ENCODE measurements around the gene ANKLE2.
"Not testable (repeated sequence)": the region's sequence is repeated elsewhere in the genome, so short reads cannot be mapped to it uniquely, and the experiment has no call there.

ANKLE2 gene

DNA sequence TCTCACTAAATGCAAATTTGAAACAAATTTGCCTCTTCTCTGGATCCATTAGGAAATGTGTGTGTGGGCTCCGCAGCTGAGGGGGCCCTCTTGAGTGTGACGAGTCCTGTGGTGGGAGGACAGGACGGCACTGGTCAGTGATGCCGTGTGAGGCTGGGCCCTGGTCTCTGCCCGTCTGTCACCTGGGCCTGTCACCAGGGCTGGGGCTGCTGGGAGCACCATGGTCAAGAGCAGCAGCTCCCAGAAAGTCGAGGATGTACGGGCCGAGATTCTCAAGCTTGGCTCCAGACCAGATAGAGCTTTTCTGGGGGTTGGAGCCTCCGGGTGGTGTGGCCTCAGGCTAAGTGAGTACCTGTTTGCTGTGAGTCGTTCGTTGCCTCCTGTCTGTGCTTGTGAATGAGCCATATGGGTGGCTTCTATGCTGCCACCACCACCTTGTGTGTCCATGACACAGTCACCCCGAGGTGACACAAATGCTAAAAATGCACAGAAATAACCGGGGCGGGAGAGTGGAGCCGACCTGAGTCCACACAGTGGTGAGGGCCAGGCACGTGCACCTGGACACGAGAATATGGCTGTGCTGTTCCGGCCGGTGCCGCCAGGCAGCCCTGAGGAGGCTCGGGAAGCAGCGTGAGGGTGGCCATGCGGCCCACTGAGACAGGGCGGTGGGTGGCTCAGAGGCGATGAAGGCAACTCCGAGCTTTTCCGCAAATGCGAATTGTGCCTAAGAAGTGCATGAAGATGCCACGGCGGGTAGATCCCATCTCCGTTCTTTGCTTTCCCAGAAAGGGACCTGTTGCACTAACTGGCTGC is 42.3 kb downstream of the ANKLE2 start:
- no peak for DNase-seq (ENCODE audit: low read depth in 2 of 2)

DNA sequence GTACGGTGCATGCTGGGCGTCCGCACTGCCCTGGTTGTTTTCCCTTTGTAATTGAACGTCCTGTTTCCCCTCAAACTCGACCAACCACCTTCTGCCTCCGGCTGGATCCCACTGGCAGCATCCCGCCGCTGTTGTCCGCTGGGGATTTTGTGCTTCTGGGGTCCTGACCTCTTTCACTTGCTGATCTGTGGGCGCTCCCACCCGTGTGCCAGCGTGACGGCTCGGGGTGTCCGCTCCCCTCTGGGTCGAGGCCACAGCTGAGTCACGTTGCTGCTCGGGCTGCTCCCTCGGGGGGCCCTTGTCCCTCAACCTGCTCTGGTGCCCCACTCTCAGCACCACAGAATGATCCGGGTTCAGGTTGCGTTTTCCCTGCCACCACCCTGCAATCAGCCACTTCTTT is 43.0 kb downstream of the ANKLE2 start:
- no peak for DNase-seq (ENCODE audit: low read depth in 2 of 2)

DNA sequence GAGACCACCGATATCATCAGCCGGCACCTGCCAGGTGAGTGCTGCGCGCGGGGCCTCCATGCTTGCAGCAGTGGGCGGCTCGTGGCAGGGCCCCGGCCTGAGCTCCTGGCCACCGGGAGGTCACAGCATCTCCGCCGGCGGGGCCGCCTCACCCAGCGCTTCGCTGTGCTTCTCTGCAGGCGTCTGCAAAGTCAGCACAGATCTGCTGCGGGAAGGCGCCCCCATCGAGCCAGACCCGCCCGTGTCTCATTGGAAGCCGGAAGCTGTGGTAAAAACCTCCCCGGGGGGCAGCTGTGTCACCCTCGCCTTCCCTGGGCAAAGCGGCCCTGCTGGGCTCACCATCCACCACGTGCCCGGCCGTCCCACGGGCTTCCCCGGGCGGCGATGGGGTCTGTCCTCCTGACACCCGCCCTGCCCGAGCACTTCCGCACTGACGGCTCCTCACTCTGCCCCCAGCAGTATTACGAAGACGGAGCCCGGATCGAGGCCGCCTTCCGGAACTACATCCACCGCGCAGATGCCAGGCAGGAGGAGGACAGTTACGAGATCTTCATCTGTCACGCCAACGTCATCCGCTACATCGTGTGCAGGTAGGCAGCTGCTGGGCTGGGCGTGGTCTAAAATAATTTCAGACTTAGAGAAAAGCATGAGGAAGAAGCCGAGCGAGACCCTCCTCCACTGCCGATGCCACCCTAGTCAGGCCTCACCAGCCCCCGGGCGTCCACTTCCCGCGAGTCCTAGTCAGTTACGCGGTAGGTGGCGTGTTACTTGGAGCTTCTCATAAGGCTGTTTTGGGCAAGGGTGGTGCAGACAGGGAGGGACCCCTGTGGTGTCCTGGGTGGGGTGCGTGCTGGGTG is 43.9 kb downstream of the ANKLE2 start:
- DNase-seq (ENCODE audit: low read depth in 2 of 2), result no peak

DNA sequence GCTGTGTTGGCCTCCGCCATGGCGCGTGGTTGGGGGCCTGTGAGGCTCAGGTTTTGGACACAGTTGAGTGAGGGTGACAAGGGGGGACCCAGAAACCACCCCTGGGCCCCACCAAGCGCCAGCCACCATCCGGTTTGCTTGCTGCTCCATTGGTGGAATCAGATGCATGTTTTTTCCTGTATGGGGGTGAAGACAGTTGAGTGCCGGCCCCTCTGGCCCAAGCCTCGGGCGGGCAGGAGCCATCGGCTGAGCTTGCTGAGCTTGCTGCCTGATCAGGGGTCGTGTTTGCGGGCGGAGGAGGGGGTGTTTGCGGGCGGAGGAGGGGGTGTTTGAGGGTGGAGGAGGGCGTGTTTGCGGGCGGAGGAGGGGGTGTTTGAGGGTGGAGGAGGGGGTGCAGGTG is 44.6 kb downstream of the ANKLE2 start:
- DNase-seq (ENCODE audit: low read depth in 2 of 2), result no peak

DNA sequence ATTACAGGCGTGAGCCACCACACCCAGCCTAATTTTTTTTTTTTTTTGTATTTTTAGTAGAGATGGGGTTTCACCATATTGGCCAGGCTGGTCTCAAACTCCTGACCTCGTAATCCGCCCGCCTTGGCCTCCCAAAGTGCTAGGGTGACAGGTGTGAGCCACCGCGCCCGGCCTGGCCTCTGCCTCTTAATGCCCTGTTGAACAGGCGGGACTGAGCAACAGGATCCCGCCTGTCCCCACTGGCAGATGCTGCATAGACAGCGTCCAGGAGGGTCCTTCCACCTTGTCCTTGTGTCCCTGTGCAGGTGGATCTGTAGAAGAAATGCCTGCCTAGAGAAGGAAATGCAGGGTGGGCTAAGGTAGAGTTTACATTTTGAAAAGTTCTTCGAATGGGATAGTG is 45.3 kb downstream of the ANKLE2 start:
- no peak for DNase-seq (ENCODE audit: low read depth in 2 of 2)

DNA sequence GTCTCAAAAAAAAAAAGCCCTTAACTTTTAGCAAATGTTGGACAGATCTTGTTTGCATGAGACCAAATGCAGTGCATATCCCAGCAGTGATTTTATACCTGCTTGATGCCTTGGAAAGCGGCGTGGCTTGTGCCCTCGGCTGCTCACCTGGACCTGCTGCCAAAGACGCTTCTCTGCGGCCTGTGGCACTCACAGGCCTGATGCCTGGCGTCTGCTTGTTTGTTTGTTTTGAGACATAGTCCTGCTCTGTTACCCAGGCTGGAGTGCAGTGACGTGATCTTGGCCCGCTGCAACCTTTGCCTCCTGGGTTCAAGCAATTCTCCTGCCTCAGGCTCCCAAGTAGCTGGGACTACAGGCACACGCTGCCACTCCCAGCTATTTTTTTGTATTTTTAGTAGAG is 45.8 kb downstream of the ANKLE2 start:
- no peak for DNase-seq (ENCODE audit: low read depth in 2 of 2)

DNA sequence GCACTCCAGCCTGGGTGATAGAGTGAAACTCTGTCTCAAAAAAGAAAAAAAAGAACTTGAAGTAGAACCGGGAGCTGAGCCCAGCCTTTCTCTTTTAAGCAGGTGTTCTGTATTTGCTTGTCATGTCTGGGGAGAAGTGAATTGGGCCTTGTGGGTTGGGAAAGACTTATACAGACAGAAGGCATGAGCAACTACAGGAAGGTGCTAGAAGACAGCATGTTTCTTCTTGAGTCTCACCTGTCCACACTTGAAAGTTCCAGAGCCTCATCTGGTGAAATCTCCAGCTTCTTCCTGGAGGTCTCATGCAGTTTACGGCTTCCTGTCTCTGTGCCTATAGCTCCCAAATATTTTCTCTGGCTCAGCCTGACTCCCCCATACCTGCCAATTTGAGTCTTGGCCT is 48.5 kb downstream of the ANKLE2 start:
- DNase-seq (ENCODE audit: low read depth in 2 of 2), result no peak

DNA sequence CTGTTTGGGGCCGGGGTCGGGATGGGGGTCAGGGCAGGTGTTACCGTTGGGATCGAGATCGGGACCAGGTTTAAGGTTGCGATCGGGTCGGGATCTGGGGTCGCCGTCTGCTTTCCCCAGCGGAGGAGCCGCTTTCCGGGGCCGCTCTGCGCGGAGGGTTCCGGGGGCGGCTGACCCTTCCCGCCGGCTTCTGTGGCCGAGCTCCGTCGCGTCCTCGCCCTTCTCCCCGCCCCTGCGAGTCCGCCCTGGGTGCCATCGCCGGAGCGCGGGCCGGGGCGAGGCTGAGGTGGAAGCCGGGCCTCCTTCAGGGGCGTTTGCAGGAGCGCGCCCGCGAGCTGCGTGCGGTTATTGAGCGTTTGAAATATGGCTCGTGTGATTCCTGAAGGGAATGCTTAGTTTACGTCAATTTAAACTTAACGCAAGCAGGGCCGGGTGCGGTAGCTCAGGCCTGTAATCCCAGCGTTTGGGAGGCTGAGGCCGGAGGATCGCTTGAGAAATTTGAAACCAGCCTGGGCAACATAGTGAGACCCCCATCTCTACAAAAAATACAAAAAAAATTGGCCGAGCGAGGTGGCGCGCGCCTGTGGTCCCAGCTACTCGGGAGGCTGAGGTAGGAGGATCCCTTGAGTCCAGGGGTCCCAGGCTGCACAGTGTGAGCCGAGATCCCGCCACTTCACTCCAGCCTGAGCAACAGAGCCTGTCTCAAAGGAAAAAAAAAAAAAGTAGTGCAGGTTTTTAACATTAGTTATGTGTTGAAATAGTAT is 50.4 kb downstream of the ANKLE2 start:
- DNase-seq (ENCODE audit: low read depth in 2 of 2), result no peak

DNA sequence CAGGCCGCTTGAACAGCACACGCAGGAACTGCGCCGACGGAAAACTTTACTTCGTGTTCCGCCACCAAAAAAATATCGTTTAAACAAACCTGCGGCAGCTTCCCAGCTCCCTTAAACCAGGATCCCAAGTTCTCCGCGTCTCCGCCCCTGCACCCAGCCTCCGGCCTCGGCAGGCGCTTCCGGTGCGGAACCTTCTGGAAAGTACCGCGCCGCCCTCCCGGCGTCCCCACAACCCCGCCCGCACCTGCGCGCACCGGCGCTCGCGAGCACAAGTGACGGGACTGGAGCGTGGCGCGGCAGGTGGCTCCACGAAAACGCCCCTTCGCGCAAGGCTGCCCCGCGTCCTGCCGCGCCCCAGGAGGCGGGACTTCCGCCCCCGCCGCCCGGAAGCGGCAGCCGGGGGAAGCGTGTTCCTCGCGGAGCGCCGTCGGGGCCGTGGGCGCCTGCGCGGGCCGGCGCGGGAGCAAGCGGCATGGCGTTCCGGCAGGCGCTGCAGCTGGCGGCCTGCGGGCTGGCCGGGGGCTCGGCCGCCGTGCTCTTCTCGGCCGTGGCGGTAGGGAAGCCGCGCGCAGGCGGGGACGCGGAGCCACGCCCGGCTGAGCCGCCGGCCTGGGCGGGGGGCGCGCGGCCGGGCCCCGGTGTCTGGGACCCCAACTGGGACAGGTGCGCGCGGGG is 51.1 kb downstream of the ANKLE2 start, which contains the start of gene PGAM5:
Gene PGAM5, plus strand, starts transcription at position 438 of the 675 bp plus-strand sequence. Its CDS starts 35 bp downstream, at position 473.
- peak; percentile 82 to 83 for DNase-seq (ENCODE audit: low read depth in 2 of 2)

DNA sequence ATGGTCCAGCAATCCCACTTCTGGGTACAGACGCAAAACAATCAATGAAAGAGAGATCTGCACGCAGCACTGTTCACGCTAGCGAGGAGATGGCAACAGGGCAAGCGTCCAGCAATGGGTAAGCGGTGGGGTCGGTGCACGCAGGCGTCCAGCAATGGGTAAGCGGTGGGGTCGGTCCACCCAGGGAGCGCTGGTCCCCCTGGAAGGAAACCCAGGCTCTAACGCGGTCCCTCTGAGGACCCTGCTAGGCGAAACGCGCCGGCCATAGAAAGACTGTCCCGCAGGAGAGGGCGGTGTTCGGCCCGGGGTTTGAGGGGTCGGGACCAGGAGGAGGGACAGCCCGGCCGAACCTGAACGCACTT is 51.6 kb downstream of the ANKLE2 start:
- no peak for DNase-seq (ENCODE audit: low read depth in 2 of 2)

DNA sequence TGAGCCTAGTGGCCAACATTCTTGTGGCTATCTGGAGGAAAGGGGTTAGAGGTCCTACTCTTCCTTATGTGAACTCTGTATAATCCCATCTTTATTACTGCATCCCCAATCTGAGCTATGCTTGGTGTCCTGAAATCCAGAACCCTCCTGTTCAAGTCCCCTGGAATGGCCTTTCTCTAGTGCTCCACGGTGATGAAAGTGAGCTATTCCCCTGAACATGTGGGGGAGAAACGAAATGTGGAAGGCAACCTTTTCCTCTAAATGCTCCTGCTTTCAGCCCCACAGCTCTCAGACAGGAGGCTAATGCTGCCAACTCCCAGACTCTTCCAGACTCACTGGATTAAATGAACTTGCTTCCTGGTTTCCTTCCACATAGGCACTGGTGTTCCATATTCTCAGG is 53.5 kb downstream of the ANKLE2 start:
- no peak for DNase-seq (ENCODE audit: low read depth in 2 of 2)

DNA sequence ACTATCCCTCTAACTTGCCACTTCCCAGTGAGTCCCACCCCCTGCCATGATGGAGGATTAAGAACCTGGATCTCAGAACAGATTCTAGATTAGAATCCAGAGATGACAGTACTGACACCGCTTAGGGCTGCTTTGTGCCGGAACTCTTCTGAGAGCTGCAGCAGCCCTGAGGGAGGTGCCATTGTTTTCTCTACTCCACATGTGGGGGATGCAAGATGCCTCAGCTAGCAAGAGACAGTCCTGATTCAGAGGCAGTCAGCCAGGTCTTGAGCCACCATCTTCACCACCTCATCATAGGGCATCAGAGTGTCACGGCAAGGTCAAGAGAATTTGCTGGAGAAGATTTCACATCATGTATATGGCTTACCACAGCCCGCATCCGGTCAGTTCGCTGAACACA is 54.4 kb downstream of the ANKLE2 start:
- no peak for DNase-seq (ENCODE audit: low read depth in 2 of 2)

DNA sequence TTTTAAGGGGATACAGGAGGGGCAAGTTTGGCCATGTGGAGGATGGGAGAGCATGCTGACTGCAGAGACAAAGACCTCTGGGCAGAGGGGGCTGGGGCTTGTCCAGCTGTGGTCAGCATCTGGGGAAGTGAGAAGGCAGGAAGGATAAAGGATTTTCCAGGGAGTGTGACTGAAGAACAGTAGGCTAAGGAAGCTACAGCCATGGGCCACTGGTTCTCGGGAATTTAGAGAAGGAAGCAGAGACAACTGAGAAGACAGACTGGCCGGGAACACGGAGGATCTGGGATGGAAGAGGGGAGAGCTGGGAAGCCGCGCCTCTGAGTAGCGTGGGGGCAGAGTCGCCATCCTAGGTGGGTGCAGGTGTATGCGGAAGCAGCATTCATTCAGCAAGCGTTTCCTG is 58.0 kb downstream of the ANKLE2 start:
- DNase-seq (ENCODE audit: low read depth in 2 of 2), result no peak

DNA sequence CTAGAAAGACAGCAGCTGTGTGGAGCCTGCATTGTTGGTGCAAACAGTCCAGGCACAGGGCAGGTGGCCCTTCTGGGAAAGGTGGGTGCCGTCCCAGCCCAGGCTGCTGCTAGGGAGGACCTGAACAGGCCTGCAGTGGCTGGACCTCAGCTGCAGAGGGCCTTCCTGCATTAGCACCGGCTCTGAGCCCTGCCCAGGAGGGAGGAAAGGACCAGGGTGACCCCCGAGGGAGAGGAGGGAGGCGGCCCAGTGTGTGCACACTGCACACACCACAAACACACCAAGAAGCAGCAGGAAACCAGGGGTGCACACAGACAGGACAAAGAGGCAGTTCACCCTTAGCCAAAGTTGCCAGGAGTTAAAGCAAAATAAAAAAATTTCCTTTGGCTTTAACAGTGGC is 59.0 kb downstream of the ANKLE2 start:
- no peak for DNase-seq (ENCODE audit: low read depth in 2 of 2)

DNA sequence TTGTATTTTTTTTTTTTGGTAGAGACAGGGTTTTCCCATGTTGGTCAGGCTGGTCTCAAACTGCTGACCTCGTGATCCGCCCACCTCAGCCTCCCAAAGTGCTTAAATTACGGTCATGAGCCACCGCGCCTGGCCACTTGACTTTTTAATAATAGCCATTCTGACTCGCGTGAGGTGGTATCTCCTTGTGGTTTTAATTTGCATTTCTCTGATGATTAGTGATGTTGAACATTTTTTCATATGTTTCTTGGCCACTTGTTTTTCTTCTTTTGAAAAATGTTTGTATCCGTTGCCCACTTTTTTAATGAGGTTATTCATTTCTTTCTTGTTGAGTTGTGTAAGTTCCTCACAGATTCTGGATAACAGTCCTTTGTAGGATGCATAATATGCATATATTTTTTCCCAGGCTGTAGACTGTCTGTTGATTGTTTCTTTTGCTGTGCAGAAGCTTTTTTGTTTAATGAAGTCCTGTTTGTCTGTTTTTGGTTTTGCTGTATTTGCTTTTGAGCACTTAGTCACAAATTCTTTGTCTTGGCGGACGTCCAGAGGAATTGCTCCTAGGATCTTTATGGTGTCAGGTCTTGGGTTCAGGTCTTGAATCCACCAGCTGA is 61.3 kb downstream of the ANKLE2 start:
- no peak for DNase-seq (ENCODE audit: low read depth in 2 of 2)

DNA sequence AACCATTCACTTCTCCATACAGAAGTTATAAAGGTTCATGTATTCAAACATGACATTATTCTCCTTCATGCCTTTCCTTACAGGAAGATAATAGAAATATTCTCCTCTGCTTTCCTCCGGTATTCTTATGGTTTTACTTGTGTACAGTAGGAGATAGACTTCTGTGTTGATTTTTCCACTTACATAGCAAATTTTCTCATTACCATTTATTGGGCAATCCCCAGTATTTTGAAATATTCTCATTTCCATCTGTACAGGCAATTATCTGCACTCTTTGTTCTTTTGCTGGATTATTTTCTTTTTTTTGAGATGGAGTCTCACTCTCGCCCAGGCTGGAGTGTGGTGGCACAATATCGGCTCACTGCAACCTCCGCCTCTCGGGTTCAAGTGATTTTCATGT is 63.3 kb downstream of the ANKLE2 start:
- DNase-seq (ENCODE audit: low read depth in 2 of 2), result no peak

DNA sequence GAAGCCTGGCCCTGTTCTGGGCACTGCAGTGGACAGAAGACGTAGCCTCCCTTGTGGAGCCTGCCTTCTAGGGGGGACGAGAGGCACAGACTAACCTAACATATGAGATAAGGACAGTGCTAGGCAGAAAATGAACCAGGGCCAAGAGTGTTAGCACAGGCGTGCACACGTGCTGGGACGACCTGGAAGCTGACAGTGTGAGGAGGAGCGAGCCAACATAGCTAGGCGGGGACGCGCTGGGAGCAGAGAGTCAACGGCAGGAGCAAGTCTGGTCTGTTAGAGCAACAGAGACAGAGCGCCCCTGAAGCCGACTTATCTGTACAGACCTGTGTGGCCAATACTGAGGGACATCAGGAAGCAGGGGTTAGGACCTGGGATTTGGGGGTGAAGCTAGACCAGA is 66.2 kb downstream of the ANKLE2 start:
- DNase-seq (ENCODE audit: low read depth in 2 of 2), result no peak

DNA sequence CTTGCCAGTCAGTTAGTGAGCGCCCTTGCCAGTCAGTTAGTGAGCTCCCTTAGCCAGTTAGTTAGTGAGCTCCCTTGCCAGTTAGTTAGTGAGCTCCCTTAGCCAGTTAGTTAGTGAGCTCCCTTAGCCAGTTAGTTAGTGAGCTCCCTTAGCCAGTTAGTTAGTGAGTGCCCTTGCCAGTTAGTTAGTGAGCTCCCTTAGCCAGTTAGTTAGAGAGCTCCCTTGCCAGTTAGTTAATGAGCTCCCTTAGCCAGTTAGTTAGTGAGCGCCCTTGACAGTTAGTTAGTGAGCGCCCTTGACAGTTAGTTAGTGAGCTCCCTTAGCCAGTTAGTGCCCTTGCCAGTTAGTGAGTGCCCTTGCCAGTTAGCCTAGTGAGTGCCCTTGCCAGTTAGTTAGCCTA is 66.7 kb downstream of the ANKLE2 start:
- DNase-seq (ENCODE audit: low read depth in 2 of 2), result not testable (repeated sequence)

DNA sequence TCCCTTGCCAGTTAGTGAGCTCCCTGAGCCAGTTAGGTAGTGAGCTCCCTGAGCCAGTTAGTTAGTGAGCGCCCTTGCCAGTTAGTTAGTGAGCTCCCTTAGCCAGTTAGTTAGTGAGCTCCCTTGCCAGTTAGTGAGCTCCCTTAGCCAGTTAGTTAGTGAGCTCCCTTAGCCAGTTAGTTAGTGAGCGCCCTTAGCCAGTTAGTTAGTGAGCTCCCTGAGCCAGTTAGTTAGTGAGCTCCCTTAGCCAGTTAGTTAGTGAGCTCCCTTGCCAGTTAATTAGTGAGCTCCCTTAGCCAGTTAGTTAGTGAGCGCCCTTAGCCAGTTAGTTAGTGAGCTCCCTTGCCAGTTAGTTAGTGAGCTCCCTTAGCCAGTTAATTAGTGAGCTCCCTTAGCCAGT is 69.6 kb downstream of the ANKLE2 start:
- DNase-seq (ENCODE audit: low read depth in 2 of 2), result not testable (repeated sequence)

DNA sequence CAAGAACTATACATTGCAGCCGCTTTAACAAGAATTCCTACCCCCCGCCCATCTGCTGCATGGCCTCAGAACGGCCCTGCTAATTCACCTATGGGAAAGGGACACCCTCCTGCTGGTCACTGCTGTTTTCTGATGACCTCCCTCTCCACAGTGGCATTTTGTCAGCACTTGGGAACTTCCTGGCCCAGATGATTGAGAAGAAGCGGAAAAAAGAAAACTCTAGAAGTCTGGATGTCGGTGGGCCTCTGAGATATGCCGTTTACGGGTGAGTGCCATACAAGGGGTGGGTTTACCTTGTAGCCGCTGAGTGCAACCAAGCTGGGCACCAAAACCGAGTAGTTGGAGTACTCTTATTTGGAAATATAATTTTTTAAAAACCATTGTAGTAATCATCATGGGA is 71.5 kb downstream of the ANKLE2 start:
- DNase-seq (ENCODE audit: low read depth in 2 of 2), result no peak

DNA sequence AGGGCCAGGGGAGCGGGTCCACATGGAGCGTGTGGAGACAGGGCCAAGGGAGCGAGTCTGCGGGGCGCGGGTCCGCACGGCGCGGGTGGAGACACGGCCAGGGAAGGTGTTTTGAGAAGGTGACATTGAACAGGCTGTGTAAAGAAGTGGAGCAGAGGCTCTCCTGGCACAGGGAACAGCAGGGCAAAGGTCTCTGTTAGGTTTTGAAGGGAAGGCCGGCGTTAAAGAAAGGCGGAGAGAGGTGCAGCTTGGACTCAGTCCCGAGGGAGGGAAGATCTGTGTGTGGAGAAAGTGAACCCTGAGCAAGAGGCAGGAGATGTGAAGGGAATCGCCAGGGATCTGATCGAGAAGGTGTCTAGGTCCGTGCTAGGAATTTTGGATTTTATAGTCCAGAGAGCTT is 72.4 kb downstream of the ANKLE2 start:
- DNase-seq (ENCODE audit: low read depth in 2 of 2), result no peak
